HG02973 (cell line): ENCODE measurements around the gene ZNF74.
"Not testable (repeated sequence)": the region's sequence is repeated elsewhere in the genome, so short reads cannot be mapped to it uniquely, and the experiment has no call there.

ENCODE experiments used
- ATAC-seq: cut with Tn5 transposase; IDR thresholded peaks from one replicate; pipeline ENCODE4 v1.9.1; 2021; ENCODE audit warnings: moderate library complexity; ENCODE audit not compliant: unreplicated experiment

Gene ZNF74

GRCh38 chr22:20393705-20394476, at the start of gene ZNF74:
Gene ZNF74, plus strand, starts transcription at chr22:20394151. Its CDS starts 478 bp downstream, at chr22:20394629.
- ATAC-seq, result peak; percentile 72

- ATAC-seq, result not testable (repeated sequence)
Measured at GRCh38 chr22:20346553-20346952, 47.4 kb upstream of the ZNF74 start.

- ATAC-seq, result not testable (repeated sequence)
Measured at GRCh38 chr22:20352536-20352935, 41.4 kb upstream of the ZNF74 start.

DNA sequence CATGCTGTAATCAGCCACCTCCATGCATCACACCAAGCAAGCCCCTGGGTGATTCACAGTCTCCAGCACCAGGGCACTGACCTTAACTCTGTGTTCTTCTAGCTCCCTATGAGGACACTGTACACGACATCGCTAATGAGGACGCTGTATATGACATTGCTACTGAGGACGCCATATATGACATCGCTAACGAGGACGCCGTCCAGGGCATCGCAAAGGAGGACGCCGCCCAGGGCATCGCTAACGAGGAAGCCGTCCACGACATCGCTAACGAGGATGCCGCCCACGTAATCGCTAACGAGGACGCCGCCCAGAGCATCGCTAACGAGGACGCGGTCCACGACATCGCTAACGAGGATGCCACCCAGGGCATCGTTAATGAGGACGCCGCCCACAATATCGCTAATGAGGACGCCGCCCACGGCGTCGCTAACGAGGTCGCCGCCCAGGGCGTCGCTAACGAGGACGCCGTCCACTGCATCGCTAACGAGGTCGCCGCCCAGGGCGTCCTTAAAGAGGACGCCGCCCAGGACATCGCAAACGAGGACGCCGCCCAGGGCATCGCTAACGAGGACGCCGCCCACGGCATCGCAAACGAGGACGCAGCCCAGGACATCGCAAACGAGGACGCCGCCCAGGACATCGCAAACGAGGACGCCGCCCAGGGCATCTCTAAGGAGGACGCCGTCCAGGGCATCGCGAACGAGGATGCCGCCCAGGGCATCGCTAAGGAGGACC, 39.5 kb upstream of the ZNF74 start:
- no peak for ATAC-seq

DNA sequence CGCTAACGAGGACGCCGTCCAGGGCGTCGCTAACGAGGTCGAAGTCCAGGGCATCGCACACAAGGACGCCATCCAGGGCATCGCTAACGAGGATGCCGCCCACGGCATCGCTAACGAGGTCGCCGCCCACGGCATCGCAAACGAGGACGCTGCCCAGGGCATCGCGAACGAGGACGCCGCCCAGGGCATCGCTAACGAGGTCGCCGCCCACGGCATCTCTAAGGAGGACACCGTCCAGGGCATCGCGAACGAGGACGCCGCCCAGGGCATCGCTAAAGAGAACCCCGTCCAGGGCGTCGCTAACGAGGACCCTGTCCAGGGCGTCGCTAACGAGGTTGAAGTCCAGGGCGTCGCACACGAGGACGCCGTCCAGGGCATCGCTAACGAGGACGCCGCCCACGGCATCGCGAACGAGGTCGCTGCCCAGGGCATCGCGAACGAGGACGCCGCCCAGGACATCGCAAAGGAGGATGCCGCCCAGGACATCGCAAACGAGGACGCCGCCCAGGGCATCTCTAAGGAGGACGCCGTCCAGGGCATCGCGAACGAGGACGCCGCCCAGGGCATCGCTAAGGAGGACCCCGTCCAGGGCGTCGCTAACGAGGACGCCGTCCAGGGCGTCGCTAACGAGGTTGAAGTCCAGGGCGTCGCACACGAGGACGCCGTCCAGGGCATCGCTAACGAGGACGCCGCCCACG, 37.9 kb upstream of the ZNF74 start:
- ATAC-seq, result not testable (repeated sequence)

DNA sequence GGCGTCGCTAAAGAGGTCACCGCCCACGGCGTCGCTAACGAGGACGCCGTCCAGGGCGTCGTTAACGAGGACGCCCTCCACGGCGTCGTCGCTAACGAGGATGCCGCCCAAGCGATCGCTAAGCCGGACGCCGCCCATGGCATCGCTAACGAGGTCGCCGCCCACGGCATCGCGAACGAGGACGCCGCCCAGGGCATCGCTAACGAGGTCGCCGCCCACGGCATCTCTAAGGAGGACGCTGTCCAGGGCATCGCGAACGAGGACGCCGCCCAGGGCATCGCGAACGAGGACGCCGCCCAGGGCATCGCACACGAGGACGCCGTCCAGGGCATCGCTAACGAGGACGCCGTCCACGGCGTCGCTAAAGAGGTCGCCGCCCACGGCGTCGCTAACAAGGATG, 37.0 kb upstream of the ZNF74 start:
- ATAC-seq, result not testable (repeated sequence)

DNA sequence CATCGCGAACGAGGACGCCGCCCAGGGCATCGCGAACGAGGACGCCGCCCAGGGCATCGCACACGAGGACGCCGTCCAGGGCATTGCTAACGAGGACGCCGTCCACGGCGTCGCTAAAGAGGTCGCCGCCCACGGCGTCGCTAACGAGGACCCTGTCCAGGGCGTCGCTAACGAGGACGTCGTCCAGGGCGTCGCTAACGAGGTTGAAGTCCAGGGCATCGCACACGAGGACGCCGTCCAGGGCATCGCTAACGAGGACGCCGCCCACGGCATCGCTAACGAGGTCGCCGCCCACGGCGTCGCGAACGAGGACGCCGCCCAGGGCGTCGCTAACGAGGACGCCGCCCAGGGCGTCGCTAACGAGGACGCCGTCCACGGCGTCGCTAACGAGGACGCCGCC, 36.0 kb upstream of the ZNF74 start:
- not testable (repeated sequence) for ATAC-seq

DNA sequence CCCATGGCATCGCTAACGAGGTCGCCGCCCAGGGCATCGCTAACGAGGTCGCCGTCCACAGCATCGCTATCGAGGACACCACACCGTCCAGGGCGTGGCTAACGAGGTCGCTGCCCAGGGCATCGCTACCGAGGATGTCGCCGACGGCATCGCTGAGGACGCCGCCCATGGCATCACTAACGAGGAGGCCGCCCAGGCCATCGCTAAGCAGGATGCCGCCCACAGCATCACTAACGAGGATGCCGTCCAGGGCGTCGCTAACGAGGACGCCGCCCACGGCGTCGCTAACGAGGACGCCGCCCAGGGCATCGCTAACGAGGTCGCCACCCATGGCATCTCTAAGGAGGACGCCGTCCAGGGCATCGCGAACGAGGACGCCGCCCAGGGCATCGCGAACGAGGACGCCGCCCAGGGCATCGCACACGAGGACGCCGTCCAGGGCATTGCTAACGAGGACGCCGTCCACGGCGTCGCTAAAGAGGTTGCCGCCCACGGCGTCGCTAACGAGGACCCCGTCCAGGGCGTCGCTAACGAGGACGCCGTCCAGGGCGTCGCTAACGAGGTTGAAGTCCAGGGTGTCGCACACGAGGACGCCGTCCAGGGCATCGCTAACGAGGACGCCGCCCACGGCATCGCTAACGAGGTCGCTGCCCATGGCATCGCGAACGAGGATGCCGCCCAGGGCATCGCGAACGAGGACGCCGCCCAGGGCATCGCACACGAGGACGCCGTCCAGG, 35.3 kb upstream of the ZNF74 start:
- ATAC-seq, result not testable (repeated sequence)

DNA sequence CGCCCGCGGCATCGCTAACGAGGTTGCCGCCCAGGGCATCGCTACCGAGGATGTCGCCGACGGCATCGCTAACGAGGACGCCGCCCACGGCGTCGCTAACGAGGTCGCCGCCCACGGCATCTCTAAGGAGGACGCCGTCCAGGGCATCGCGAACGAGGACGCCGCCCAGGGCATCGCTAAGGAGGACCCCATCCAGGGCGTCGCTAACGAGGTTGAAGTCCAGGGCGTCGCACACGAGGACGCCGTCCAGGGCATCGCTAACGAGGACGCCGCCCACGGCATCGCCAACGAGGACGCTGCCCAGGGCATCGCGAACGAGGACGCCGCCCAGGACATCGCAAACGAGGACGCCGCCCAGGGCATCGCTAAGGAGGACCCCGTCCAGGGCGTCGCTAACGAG, 33.7 kb upstream of the ZNF74 start:
- ATAC-seq, result not testable (repeated sequence)

GRCh38 chr22:20360866-20361751, 32.8 kb upstream of the ZNF74 start:
- ATAC-seq, result not testable (repeated sequence)

DNA sequence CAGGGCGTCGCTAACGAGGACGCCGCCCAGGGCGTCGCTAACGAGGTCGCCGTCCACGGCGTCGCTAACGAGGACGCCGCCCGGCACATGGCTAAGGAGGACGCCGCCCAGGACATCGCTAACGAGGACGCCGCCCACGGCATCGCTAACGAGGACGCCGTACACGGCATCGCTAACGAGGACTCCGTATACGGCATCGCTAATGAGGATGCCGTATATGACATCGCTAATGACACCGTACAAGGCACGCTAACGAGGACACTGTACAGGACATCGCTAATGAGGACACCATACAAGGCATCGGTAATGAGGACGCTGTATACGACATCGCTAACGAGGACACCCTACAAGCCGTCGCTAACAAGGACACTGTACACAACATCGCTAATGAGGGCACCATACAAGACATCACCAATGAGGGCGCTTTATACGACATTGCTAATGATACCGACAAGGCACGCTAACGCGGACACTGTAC, 32.2 kb upstream of the ZNF74 start:
- ATAC-seq, result not testable (repeated sequence)

DNA sequence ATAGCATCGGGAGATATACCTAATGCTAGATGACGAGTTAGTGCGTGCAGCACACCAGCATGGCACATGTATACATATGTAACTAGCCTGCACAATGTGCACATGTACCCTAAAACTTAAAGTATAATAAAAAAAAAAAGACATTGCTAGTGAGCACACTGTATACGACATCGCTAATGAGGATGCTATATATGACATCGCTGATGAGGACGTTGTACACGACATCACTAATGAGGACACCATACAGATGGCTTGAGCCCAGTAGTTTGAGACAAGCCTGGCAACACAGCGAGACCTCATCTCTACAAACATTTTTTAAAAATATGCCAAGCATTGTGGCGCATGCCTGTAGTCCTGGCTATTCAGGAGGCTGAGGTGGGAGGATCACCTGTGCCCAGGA, 31.5 kb upstream of the ZNF74 start:
- ATAC-seq, result not testable (repeated sequence)

- ATAC-seq, result not testable (repeated sequence)
Measured at GRCh38 chr22:20364335-20365260, 29.4 kb upstream of the ZNF74 start.

DNA sequence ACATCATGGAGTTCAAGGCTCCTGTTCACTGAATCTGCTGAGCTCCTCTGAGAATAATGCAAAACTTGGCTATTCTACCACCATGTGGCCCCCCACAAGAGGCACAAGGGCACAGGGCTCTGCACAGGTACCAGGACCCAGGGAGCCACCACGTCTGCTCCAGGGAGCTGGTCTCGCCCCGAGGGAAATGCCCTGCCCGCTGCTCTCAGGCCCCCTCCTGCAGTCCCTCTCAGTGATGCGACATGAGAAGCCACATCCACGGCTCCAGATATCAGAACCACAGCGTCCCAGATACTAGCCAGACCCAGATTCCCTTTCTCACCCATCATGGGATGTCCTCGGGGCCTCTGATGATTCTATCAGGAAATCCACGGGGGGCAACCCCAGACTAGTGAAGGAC, 27.1 kb upstream of the ZNF74 start:
- ATAC-seq, result not testable (repeated sequence)

DNA sequence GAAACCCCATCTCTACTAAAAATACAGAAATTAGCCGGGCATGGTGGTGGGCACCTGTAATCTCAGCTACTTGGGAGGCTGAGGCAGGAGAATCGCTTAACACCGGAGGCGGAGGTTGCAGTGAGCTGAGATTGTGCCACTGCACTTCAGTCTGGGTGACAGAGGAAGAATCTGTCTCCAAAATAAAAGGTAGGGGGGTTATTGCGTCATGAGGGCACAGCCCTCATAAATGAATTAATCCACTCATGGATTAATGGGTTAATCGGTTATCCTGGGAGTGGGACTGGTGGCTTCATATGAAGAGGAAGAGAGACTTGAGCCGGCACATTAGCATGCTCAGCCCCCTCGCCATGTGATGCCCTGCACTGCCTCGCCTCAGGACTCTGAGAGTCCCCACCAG, 25.1 kb upstream of the ZNF74 start:
- ATAC-seq, result not testable (repeated sequence)

DNA sequence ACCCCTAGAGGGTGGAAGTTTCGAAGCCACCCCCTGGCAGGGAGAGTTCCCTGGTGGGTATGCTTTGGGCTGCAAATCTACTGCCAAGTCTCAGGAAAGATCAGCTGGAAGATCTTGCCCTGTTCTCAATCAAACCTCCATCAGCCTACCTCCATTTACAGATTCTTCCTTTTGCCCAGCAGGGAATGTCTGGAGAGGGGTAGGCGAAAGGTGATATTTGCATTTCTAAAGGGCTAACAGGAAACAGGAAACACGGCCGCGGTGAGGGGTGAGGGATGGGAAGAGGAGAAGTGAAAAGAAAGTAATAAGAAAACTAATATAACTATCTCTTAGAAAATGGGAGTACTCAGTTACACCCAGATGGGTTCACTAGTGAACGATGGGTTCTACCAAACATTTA, 22.3 kb upstream of the ZNF74 start:
- ATAC-seq, result not testable (repeated sequence)

DNA sequence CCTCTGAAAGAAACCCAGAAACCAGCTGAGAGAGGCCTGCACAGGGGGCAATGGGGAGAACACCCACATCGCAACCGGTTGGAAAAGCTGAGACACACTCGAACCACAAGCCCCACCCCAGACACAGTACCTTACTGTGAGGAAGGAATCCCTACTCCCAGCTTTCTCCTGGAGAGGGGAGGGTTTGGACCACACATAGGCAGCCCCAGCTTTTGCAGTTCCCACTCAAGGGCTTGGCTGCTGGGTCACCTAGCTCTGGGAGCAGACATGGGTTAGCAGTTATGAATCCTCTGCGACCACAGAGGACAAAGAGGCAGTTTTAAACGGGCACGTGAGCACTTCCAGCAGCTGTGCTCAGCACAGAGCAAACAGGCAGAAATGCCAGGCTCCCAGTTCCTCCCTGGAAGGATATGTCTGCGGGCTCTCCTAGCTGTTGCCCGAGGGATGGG, 21.5 kb upstream of the ZNF74 start:
- ATAC-seq, result not testable (repeated sequence)

DNA sequence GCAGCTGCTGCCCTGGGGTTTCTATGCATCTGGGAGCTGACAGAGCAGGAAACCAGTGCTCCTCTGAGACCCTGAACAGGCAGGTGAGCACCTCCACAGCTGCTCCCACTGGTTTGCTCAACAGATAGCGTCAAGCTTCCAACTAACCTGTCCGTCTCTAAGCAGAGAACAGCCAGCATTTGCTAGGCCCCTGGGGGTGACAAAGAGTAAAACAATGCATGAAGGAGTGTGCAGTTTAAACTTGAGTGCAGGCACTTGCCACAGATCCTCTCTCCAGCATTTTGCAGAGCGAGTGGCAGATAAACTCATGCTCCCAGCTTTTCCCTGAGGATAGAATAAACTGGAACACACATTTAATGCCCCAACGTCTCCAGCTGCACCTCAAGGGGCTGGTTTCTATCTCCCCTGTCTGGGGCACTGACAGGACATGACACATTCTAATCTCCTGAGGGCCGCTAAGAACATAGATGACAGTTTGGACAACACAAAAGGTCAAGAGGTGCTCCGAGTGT, 20.7 kb upstream of the ZNF74 start:
- ATAC-seq, result not testable (repeated sequence)
